ENCODE measurements around the gene PCNX2. TPM values are rescaled to one million over a fixed set of nuclear protein-coding genes. Genes with fewer than 3 reads are reported as not detected.

The PCNX2 gene
- polyA plus RNA-seq, 1 donor (not counting 4 experiments of a cell fraction or from before 2014, with no cell fraction given), result 18.0 TPM

DNA sequence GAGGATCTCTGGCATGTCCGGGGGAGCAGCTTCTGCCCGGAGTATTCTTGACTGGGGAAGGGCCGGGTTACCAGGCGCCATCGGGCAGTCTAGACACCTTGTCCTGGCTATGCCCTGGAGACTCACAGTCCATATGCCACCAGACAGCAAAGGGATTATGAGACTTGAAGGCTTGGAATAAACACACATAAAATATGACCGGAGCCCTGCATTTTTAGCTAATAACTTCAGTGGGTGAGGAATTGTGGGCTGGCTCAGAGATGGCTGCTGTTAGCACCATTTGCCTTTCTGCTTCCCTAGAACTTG is 329.7 kb downstream of the PCNX2 start:
- Histone ChIP-seq H3K4me2 (ENCODE audit: control insufficient read depth, extremely low read depth, insufficient read depth, low read depth, low read length) (no peak overlapping the region), H3K4me3 (ENCODE audit: control insufficient read depth in 2 of 3, extremely low read depth in 1 of 3, insufficient read depth in 2 of 3, low read depth in 1 of 3, low read length in 3 of 3) (no peak overlapping the region), H3K9ac (ENCODE audit: control insufficient read depth, extremely low read depth, insufficient read depth, low read length) (no peak overlapping the region), H3K27me3 (ENCODE audit: control insufficient read depth, extremely low read depth, insufficient read depth, low read length) (no peaks in the 10 kb centered on the region), H3K4me1 (ENCODE audit: control insufficient read depth, extremely low read depth, insufficient read depth, low read length) (peaks cover 5% of the 10 kb centered on the region), H3K36me3 (ENCODE audit: control insufficient read depth in 2 of 2, extremely low read depth in 1 of 2, insufficient read depth in 2 of 2, low read length in 2 of 2) (peaks cover 6 to 7% of the 10 kb centered on the region in 2 experiments), H4K20me1 (ENCODE audit: control insufficient read depth, extremely low read depth, insufficient read depth, low read length) (no peaks in the 10 kb centered on the region), H3K9me3 (ENCODE audit: control insufficient read depth, low read depth, low read length) (no peaks in the 10 kb centered on the region), H3K27ac (ENCODE audit: control insufficient read depth, insufficient read depth, low read length) (no peak overlapping the region), H2AFZ (ENCODE audit: control insufficient read depth, low read length) (no peak overlapping the region), H3K9me1 (ENCODE audit: control insufficient read depth, extremely low read depth, insufficient read depth, low read length) (no peaks in the 10 kb centered on the region), H3K79me2 (ENCODE audit: control insufficient read depth, insufficient read depth, low read length) (no peaks in the 10 kb centered on the region)
- no peak for FAIRE-seq
- DNase-seq (ENCODE audit: low read depth, low spot score), result no peak
- TF ChIP-seq, protein P1, sequence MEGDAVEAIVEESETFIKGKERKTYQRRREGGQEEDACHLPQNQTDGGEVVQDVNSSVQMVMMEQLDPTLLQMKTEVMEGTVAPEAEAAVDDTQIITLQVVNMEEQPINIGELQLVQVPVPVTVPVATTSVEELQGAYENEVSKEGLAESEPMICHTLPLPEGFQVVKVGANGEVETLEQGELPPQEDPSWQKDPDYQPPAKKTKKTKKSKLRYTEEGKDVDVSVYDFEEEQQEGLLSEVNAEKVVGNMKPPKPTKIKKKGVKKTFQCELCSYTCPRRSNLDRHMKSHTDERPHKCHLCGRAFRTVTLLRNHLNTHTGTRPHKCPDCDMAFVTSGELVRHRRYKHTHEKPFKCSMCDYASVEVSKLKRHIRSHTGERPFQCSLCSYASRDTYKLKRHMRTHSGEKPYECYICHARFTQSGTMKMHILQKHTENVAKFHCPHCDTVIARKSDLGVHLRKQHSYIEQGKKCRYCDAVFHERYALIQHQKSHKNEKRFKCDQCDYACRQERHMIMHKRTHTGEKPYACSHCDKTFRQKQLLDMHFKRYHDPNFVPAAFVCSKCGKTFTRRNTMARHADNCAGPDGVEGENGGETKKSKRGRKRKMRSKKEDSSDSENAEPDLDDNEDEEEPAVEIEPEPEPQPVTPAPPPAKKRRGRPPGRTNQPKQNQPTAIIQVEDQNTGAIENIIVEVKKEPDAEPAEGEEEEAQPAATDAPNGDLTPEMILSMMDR (optimal IDR thresholded peaks at IDR 0.05 in 1 of 3, IDR thresholded peaks at IDR 0.05 in 1 of 3, conservative IDR thresholded peaks at IDR 0.05 in 1 of 3; ENCODE audit: extremely low read depth in 1 of 3, insufficient read depth in 2 of 3, low read length in 3 of 3), result no peak
- TF ChIP-seq EZH2 (IDR thresholded peaks at IDR 0.05; ENCODE audit: low read length), result no peak
- dilution Hi-C loops (cut with MboI; ENCODE audit: extremely low pct_ligation_motif_present, low sequenced_read_pairs), result no loop called here

DNA sequence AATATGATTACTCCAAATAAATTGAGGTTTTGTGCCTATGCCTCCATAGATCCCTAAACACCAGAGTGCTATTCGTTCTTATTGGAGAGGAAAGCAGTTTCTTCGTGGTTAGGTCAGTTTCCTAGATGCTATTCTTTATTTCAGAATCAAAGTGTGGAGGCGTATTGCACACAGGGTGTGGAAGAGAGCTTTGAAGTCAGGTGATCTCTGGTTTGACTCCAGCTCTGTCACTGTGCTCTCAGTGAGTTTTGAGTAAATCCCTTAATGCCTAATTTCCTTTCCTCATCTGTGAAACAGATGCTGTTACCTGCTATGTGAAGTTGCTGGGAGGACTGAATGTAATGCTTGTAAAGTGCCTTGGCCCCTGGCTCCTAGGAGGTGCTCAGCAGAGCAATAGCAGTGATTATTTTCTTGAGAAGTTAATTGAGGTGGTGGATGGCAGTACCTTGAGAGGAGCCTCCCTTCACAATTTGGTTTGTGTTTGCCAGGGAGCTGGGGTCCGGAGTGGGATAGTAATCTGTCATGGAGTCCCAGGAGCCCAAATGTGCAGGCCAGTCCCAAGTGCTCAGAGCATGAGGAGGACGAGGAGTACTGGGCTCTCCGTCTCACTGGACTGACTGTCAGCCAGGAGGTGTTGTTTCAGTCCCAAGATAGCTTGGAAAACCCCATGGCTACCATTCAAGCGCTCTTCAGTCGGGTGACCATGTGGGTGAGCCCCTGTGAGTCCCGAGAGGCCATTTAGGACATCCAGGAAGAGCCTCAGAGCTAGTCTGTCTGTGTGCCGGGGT is 330.2 kb downstream of the PCNX2 start:
- Histone ChIP-seq H3K36me3 (ENCODE audit: control insufficient read depth in 2 of 2, extremely low read depth in 1 of 2, insufficient read depth in 2 of 2, low read length in 2 of 2) (peaks cover under 1 to 4% of the 10 kb centered on the region in 2 experiments), H3K4me2 (ENCODE audit: control insufficient read depth, extremely low read depth, insufficient read depth, low read depth, low read length) (no peak overlapping the region), H3K4me3 (ENCODE audit: control insufficient read depth in 2 of 3, extremely low read depth in 1 of 3, insufficient read depth in 2 of 3, low read depth in 1 of 3, low read length in 3 of 3) (no peak overlapping the region), H3K4me1 (ENCODE audit: control insufficient read depth, extremely low read depth, insufficient read depth, low read length) (peaks cover 5% of the 10 kb centered on the region), H4K20me1 (ENCODE audit: control insufficient read depth, extremely low read depth, insufficient read depth, low read length) (no peaks in the 10 kb centered on the region), H3K9ac (ENCODE audit: control insufficient read depth, extremely low read depth, insufficient read depth, low read length) (no peak overlapping the region), H3K9me3 (ENCODE audit: control insufficient read depth, low read depth, low read length) (no peaks in the 10 kb centered on the region), H3K27ac (ENCODE audit: control insufficient read depth, insufficient read depth, low read length) (no peak overlapping the region), H3K79me2 (ENCODE audit: control insufficient read depth, insufficient read depth, low read length) (no peaks in the 10 kb centered on the region), H3K27me3 (ENCODE audit: control insufficient read depth, extremely low read depth, insufficient read depth, low read length) (no peaks in the 10 kb centered on the region), H2AFZ (ENCODE audit: control insufficient read depth, low read length) (no peak overlapping the region), H3K9me1 (ENCODE audit: control insufficient read depth, extremely low read depth, insufficient read depth, low read length) (no peaks in the 10 kb centered on the region)
- DNase-seq (ENCODE audit: low read depth, low spot score) (no peak), FAIRE-seq (peak; percentile 39)
- dilution Hi-C loops (cut with MboI; ENCODE audit: extremely low pct_ligation_motif_present, low sequenced_read_pairs), result no loop called here
- TF ChIP-seq, protein P1 (optimal IDR thresholded peaks at IDR 0.05 in 1 of 3, IDR thresholded peaks at IDR 0.05 in 1 of 3, conservative IDR thresholded peaks at IDR 0.05 in 1 of 3; ENCODE audit: extremely low read depth in 1 of 3, insufficient read depth in 2 of 3, low read length in 3 of 3), result no peak
- no peak for TF ChIP-seq EZH2 (IDR thresholded peaks at IDR 0.05; ENCODE audit: low read length)
